GM19467 (cell line): Measurements from ENCODE around the gene NXNL2.

Source experiments
- ATAC-seq: cut with Tn5 transposase; IDR thresholded peaks from one replicate; pipeline ENCODE4 v1.9.1; 2021; ENCODE audit warnings: mild to moderate bottlenecking, moderate library complexity; ENCODE audit not compliant: unreplicated experiment

The NXNL2 gene

DNA sequence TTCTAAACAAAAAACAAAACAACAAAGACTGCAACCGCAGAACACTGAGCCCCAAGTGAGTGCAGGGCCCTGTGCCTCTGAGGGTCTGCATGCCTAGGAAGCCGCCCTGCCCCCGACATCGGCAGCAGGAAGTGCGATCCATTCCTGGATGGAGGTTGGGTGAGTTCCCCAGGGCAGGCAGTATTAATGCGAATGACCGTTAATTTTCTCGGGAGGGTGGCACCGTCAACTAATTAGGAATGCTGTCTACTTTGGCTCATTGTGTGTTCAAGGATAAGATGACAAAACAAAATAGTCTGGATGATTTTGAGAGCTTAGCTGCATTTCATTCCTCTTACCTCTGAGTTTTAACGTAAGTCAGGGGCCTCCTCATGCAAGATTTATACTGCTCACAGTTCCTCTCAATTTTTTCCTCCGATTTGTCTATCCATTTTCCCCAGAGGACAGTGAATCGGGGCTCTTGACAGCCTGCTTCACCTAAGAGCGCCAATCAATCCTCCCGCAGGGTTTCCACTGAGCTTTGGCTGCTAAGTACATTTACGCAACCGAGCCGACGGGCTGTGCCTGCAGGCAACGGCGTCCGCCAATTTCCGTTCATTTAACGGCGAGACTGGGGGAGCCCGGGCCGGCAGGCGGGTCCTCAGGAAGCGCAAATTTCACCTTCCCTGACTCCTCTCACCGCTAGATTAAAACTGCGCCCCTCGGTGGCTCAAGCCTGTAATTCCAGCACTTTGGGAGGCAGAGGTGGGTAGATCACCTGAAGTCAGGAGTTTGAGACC, 2.9 kb upstream of the NXNL2 start:
- no peak for ATAC-seq

DNA sequence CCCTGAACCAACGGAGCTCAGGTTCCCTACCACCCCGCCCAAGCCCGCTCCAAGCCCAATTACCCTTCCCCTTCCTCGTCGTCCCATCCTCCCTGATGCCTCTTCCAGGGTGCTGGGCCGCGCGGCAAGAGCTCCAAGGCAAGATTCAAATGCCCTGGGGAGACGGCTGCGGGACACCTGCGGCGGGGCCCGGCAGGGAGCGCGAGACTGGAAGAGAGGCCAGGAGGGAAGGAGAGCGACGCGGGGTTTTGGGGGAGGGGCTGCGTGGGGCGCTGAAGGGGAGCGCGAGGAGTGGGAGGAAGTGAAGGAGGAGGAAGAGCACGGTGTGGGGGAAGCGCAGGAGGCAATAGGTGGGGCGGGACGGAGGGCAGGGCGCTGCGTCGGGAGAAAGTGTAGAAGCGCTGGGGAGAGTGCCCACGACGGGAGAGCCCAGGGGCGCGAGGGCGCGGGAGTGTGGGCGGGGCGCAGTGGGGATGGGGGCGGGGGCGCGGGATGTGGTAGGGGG, 975 bp upstream of the NXNL2 start:
- ATAC-seq = no peak

GRCh38 chr9:88535226-88536022, 446 bp downstream of the NXNL2 start:
- ATAC-seq = no peak

GRCh38 chr9:88536023-88536324, 996 bp downstream of the NXNL2 start:
- no peak for ATAC-seq

DNA sequence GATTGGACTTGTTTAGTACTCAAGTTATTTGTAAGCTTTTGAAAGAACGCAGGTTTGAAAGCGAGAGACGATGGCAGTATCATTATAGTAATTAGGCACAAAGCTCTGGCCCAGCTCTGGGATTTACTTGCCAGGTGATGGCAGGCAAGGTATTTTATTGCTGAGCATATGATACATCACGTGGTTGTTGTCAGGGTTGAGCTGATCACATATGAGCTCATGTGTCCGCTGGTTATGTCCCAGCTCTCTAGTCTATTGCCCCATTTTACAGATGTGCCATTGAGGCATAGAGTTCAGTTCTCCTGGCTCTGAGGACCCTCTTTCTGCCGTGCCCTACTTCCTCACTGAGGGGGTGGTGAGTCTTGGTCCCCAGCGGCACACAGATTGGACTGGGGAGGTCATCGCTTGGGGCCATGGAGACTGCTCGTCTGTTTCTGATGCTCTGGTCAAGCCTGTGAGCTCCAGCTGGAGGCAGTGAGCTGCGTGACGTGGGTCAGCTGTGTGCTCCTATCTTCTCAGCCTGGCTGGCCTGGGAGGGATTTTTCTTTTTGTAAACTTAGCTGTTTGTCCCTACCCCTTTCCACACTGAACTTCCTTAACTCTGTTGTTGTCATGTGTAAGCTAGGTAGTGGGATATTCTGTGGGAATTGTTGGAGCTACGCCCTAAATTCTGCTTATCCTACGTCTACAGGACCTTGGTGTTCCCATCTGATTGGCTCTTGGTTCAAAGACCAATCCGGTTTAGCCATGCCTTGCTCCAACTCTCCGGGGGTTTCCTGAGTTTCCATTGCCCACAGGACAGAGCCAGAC, 2.2 kb downstream of the NXNL2 start:
- ATAC-seq = no peak

DNA sequence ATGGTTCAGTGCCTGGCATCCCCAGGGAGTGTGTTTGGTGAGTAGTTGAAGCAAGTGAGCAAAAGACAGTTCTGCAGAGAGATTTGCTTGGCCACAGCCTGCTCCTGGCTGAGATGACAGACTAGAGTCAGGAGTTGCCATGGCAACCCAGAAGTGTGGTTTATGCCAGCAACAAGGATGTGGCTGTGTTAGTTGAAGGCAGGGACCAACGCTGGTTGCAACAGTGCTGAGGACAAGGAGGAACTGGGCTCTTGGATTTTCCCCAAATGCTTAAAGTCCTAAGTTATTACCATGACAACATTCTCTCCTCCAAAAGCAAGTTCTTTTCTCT, 2.7 kb downstream of the NXNL2 start:
- no peak for ATAC-seq

GRCh38 chr9:88538311-88539085, 3.5 kb downstream of the NXNL2 start:
- no peak for ATAC-seq

- ATAC-seq = no peak
Measured at GRCh38 chr9:88539246-88539645, 4.3 kb downstream of the NXNL2 start.

- ATAC-seq = no peak
Measured at GRCh38 chr9:88540251-88540763, 5.3 kb downstream of the NXNL2 start.

GRCh38 chr9:88544245-88544644, 9.3 kb downstream of the NXNL2 start:
- no peak for ATAC-seq

GRCh38 chr9:88551546-88552137, 16.7 kb downstream of the NXNL2 start:
- no peak for ATAC-seq

- ATAC-seq = no peak
Measured at GRCh38 chr9:88553350-88553749, 18.4 kb downstream of the NXNL2 start.

DNA sequence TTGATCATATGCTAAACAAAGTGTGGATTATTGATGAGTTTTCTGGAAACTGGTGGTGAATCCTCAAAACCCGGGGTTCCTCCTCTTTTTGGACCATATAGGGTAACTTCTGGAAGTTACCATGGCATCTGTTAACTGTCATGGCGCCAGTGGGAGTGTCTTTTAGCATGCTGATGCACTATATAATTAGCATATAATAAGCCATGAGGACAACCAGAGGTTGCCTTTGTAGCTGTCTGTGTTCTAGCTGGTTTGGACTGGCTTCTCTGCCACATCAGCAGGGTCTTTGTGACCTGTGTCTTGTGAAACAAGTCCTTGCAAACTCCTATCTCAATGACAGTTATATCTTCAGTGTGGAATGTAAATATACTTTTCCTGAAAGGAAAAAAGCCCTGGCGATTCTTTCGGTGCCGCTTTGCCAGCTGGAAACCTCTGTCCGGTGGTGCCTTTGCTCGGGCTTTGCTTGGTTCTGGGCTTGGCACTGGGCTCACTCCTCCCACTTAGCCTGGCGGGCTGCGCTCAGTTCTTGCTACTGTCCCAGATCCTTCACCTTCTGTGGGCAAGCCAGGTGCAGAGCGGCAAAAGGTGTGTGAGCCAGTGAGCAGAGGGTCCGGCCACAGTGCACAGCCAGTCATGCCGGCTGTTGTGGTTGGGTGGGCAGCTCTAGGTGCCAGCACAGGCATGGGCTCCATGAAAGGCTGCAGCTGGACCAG, 20.4 kb downstream of the NXNL2 start:
- ATAC-seq = no peak

DNA sequence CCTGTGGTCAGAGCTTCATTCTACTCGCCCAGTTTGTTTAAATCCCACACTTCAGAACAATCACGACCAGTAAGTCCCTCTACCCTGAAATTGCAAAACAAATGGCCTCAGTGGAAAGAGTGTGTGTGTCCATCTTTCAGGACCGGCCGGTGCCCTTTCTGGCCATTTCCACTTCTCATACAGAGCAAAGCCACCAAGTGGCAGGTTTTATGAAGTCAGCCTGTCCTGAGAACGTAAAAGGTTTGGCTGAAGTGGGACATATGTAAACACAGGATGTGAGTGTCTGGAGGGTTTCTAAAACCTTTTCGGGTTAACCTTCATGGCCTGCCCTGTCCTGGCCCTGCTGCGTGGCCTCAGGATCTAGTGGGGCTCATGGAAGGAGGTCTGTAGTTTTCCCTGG, 24.7 kb downstream of the NXNL2 start:
- ATAC-seq = no peak

- no peak for ATAC-seq
Measured at GRCh38 chr9:88567870-88568269, 32.9 kb downstream of the NXNL2 start.

DNA sequence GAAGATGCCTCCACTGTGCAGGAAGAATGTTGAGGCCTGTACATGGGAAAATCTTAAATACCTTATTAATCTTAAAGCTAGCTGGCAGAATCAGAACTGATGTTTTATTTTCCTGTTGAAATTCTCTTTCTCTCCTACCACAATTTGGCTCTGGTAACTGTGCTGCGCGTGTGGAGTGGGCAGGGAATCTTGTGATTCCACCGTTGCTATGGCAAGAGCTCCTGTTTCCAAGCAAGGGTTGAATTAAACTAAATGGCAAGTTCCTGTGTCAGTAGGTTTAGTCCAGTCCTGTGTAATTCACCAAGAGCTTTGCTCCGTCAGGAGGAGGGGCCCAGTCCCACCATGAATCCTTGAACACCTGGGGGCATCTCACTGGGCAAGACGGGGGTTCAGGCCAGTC, 36.4 kb downstream of the NXNL2 start:
- no peak for ATAC-seq

GRCh38 chr9:88572684-88573083, 37.7 kb downstream of the NXNL2 start:
- ATAC-seq = no peak

DNA sequence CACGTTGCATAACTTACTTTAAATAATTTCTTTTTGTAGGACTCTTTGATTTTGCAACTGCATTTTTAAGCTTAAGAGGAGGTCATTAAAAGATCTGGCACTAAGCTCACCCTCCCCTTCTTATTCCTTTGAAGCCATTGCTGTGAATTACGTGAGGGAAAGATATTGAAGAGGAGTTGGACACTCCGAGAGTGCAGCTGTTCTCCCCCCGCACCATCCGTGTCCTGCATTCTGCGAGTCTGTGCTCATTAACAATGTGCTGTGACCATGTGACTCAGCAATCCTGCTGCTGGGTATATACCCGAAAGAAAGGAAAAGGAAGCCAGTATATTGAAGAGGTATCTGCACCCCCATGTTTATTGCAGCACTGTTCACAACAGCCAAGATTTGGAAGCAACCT, 40.0 kb downstream of the NXNL2 start:
- ATAC-seq = no peak

GRCh38 chr9:88577256-88578120, 42.5 kb downstream of the NXNL2 start:
- no peak for ATAC-seq
